ENCODE measurements around the gene WWTR1.

WWTR1 gene

GRCh38 chr3:149564079-149564478, 93.7 kb downstream of the WWTR1 start:
- TF ChIP-seq SIN3A (IDR thresholded peaks at IDR 0.05; ENCODE audit: borderline replicate concordance, insufficient read depth, low read length) (no peak), TAF1 (IDR thresholded peaks at IDR 0.05; ENCODE audit: borderline replicate concordance, insufficient read depth, low read length) (no peak), REST (IDR thresholded peaks at IDR 0.05; ENCODE audit: insufficient read depth in 1 of 2, low read depth in 2 of 2, low read length in 2 of 2) (no peak), POLR2AphosphoS5 (IDR thresholded peaks at IDR 0.05; ENCODE audit: low read depth, low read length) (no peak), FOXP2 (optimal IDR thresholded peaks at IDR 0.05; ENCODE audit: borderline replicate concordance, extremely low read depth, extremely low read length, insufficient read depth) (no peak)

GRCh38 chr3:149563114-149563513, 94.7 kb downstream of the WWTR1 start:
- TF ChIP-seq POLR2AphosphoS5 (IDR thresholded peaks at IDR 0.05; ENCODE audit: low read depth, low read length) (no peak), REST (IDR thresholded peaks at IDR 0.05; ENCODE audit: insufficient read depth in 1 of 2, low read depth in 2 of 2, low read length in 2 of 2) (no peak), FOXP2 (optimal IDR thresholded peaks at IDR 0.05; ENCODE audit: borderline replicate concordance, extremely low read depth, extremely low read length, insufficient read depth) (no peak)

- TF ChIP-seq FOXP2 (optimal IDR thresholded peaks at IDR 0.05; ENCODE audit: borderline replicate concordance, extremely low read depth, extremely low read length, insufficient read depth) (no peak), SIN3A (IDR thresholded peaks at IDR 0.05; ENCODE audit: borderline replicate concordance, insufficient read depth, low read length) (no peak), REST (IDR thresholded peaks at IDR 0.05; ENCODE audit: insufficient read depth in 1 of 2, low read depth in 2 of 2, low read length in 2 of 2) (no peak), TAF1 (IDR thresholded peaks at IDR 0.05; ENCODE audit: borderline replicate concordance, insufficient read depth, low read length) (no peak), POLR2AphosphoS5 (IDR thresholded peaks at IDR 0.05; ENCODE audit: low read depth, low read length) (no peak)
These were observed 97.2 kb downstream of the WWTR1 start for GRCh38 chr3:149560617-149561016.

- no peak for TF ChIP-seq TAF1 (IDR thresholded peaks at IDR 0.05; ENCODE audit: borderline replicate concordance, insufficient read depth, low read length)
- no peak for TF ChIP-seq FOXP2 (optimal IDR thresholded peaks at IDR 0.05; ENCODE audit: borderline replicate concordance, extremely low read depth, extremely low read length, insufficient read depth)
- no peak for TF ChIP-seq REST (IDR thresholded peaks at IDR 0.05; ENCODE audit: insufficient read depth in 1 of 2, low read depth in 2 of 2, low read length in 2 of 2)
- no peak for TF ChIP-seq POLR2AphosphoS5 (IDR thresholded peaks at IDR 0.05; ENCODE audit: low read depth, low read length)
- no peak for TF ChIP-seq SIN3A (IDR thresholded peaks at IDR 0.05; ENCODE audit: borderline replicate concordance, insufficient read depth, low read length)
These were observed 97.8 kb downstream of the WWTR1 start for GRCh38 chr3:149560001-149560400.

- no peak for TF ChIP-seq POLR2AphosphoS5 (IDR thresholded peaks at IDR 0.05; ENCODE audit: low read depth, low read length)
- no peak for TF ChIP-seq REST (IDR thresholded peaks at IDR 0.05; ENCODE audit: insufficient read depth in 1 of 2, low read depth in 2 of 2, low read length in 2 of 2)
- no peak for TF ChIP-seq SIN3A (IDR thresholded peaks at IDR 0.05; ENCODE audit: borderline replicate concordance, insufficient read depth, low read length)
- TF ChIP-seq TAF1 (IDR thresholded peaks at IDR 0.05; ENCODE audit: borderline replicate concordance, insufficient read depth, low read length): no peak
- TF ChIP-seq FOXP2 (optimal IDR thresholded peaks at IDR 0.05; ENCODE audit: borderline replicate concordance, extremely low read depth, extremely low read length, insufficient read depth): no peak
These were observed 98.3 kb downstream of the WWTR1 start for GRCh38 chr3:149559525-149559924.

All from PFSK-1 (cell line).